Endothelial cell of umbilical vein (primary cell): Measurements from ENCODE around the gene FAM185A.

ENCODE experiments used
- CTCF ChIP-seq, 2 donors: IDR thresholded peaks; 1 replicate in 1 of 2; 2 replicates in 1 of 2; pipeline ENCODE4 v1.5.1; 2011; ENCODE audit warnings: low read length in 2 of 2, mild to moderate bottlenecking in 2 of 2, moderate library complexity in 2 of 2, control low read depth in 1 of 2, inconsistent platforms in 1 of 2, low read depth in 1 of 2; ENCODE audit not compliant: insufficient read depth in 1 of 2; ENCODE audit errors: extremely low read depth in 1 of 2
- EZH2 ChIP-seq: IDR thresholded peaks from 2 replicates; pipeline ENCODE4 v1.6.1; 2012; ENCODE audit warnings: borderline replicate concordance, low read depth, mild to moderate bottlenecking, moderate library complexity, low read length, inconsistent platforms; ENCODE audit not compliant: severe bottlenecking
- FOS ChIP-seq: IDR thresholded peaks from 2 replicates; pipeline ENCODE4 v1.6.1; 2011; ENCODE audit warnings: mild to moderate bottlenecking, low read length, moderate library complexity, borderline replicate concordance; ENCODE audit not compliant: insufficient read depth
- MAX ChIP-seq: IDR thresholded peaks from 2 replicates; pipeline ENCODE4 v1.6.1; 2011; ENCODE audit not compliant: insufficient read depth, insufficient read length
- POLR2A ChIP-seq: IDR thresholded peaks from 2 replicates; pipeline ENCODE4 v1.6.1; 2012; ENCODE audit warnings: low read depth, mild to moderate bottlenecking, control low read depth, low read length

GRCh38 chr7:102810916-102811315 is 62.1 kb downstream of the FAM185A start:
- TF ChIP-seq MAX (no peak), EZH2 (no peak), CTCF (IDR thresholded peaks at IDR 0.05; ENCODE audit: extremely low read depth in 1 of 2, insufficient read depth in 1 of 2, low read depth in 1 of 2, low read length in 2 of 2) (no peak), FOS (no peak), POLR2A (no peak)
